Fibroblast of lung (primary cell): ENCODE data around the gene LRRC46.

Experiments used
- CTCF ChIP-seq, 2 donors: IDR thresholded peaks in 1 of 2; conservative IDR thresholded peaks in 1 of 2; 1 replicate in 1 of 2; 2 replicates in 1 of 2; pipeline ENCODE4 v1.5.1; 2011 to 2012; ENCODE audit warnings: low read length in 2 of 2, control low read depth in 1 of 2, inconsistent platforms in 1 of 2, low read depth in 1 of 2, mild to moderate bottlenecking in 1 of 2
- EZH2 ChIP-seq: IDR thresholded peaks from 2 replicates; pipeline ENCODE4 v1.5.1; 2012; ENCODE audit warnings: low read length, control low read depth, mild to moderate bottlenecking; ENCODE audit errors: missing control alignments

GRCh38 chr17:47791025-47791424, 40.4 kb upstream of the LRRC46 start:
- TF ChIP-seq CTCF (conservative IDR thresholded peaks at IDR 0.05 in 1 of 2, IDR thresholded peaks at IDR 0.05 in 1 of 2; ENCODE audit: low read depth in 1 of 2, low read length in 2 of 2) (no peak), EZH2 (no peak)
